ENCODE measurements around the gene EAF1. TPM values are rescaled to one million over a fixed set of nuclear protein-coding genes. Genes with fewer than 3 reads are reported as not detected.

Gene EAF1
- total and polyA plus RNA-seq, 2 experiments from 2014 or later = 9.4 to 45.4 TPM

DNA sequence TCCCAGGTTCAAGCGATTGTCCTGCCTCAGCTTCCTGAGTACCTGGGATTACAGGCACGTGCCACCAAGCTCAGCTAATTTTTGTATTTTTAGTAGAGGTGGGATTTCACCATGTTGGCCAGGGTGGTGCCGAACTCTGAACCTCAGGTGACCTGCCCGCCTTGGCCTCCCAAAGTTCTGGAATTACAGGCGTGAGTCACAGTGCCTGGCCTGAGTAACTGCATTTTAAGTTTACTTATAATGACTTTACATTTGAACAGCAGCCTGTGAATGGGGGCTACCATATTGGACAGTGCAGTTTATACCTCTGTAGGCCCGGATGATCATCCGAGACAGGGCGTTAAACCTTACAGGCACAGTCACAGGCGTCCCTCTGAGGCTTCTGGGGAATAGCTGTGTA, 24.8 kb downstream of the EAF1 start (continued):
- TF ChIP-seq, protein P1, sequence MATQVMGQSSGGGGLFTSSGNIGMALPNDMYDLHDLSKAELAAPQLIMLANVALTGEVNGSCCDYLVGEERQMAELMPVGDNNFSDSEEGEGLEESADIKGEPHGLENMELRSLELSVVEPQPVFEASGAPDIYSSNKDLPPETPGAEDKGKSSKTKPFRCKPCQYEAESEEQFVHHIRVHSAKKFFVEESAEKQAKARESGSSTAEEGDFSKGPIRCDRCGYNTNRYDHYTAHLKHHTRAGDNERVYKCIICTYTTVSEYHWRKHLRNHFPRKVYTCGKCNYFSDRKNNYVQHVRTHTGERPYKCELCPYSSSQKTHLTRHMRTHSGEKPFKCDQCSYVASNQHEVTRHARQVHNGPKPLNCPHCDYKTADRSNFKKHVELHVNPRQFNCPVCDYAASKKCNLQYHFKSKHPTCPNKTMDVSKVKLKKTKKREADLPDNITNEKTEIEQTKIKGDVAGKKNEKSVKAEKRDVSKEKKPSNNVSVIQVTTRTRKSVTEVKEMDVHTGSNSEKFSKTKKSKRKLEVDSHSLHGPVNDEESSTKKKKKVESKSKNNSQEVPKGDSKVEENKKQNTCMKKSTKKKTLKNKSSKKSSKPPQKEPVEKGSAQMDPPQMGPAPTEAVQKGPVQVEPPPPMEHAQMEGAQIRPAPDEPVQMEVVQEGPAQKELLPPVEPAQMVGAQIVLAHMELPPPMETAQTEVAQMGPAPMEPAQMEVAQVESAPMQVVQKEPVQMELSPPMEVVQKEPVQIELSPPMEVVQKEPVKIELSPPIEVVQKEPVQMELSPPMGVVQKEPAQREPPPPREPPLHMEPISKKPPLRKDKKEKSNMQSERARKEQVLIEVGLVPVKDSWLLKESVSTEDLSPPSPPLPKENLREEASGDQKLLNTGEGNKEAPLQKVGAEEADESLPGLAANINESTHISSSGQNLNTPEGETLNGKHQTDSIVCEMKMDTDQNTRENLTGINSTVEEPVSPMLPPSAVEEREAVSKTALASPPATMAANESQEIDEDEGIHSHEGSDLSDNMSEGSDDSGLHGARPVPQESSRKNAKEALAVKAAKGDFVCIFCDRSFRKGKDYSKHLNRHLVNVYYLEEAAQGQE (IDR thresholded peaks at IDR 0.05; ENCODE audit: unreplicated experiment) = no peak
- TF ChIP-seq ZNF331 (CRISPR knock-in tag; IDR thresholded peaks at IDR 0.05; ENCODE audit: low read depth) = no peak

DNA sequence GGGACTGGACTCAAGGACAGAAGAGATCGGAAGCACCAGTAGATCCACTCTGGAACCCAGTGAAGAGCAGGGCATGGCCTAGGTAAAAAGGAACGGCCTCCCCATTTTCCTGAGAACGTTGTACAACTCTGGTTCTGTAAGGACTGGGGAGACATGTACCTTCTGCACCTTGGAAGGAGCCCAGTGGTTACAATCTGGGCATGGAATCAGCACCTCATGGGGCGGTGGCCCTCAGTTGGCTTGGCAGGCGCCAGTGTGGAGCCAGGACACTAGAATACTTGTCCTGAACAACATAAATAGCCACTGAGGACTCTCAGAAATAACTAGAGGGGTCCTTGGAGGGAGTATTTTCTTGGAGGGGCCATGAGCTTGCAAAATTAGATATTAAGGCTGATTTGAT, 25.6 kb downstream of the EAF1 start:
- H3K36me3 ChIP-seq (ENCODE audit: insufficient read depth) = no peaks in the 10 kb centered on the region
- H3K9me2 ChIP-seq (ENCODE audit: insufficient read depth) = no peaks in the 10 kb centered on the region
- no peak overlapping the region for H3K4me3 ChIP-seq
- DNase-seq (ENCODE audit: low spot score) = no peak
- no peaks in the 10 kb centered on the region for H3F3A ChIP-seq (replicated peaks; ENCODE audit: low read depth)
- no peaks in the 10 kb centered on the region for H3K79me2 ChIP-seq (replicated peaks; ENCODE audit: insufficient read depth)
- Mint-ChIP-seq H3K27me3 (ENCODE audit: insufficient read depth, low read depth, poor library complexity) (peaks cover 2% of the 10 kb centered on the region), H3K4me1 (no peaks in the 10 kb centered on the region), H3K27ac (no peak overlapping the region), H3K4me3 (no peak overlapping the region), H3K9me3 (no peaks in the 10 kb centered on the region), H3K36me3 (ENCODE audit: low read depth) (no peaks in the 10 kb centered on the region; the same call in 2 of the 3 replicates)
- no peak overlapping the region for H3K27ac ChIP-seq (ENCODE audit: low read depth)
- no peak for TF ChIP-seq ZNF462 (CRISPR knock-in tag; IDR thresholded peaks at IDR 0.05)
- TF ChIP-seq EZH2phosphoT487 (IDR thresholded peaks at IDR 0.05; ENCODE audit: unreplicated experiment) = no peak
- no peak for TF ChIP-seq CREB1 (CRISPR knock-in tag; IDR thresholded peaks at IDR 0.05; ENCODE audit: low read depth)
- TF ChIP-seq ETS1 (IDR thresholded peaks at IDR 0.05) = no peak
- TF ChIP-seq POLR2AphosphoS5 (IDR thresholded peaks at IDR 0.05; ENCODE audit: low read depth) = no peak
- no peak for TF ChIP-seq STAT1 (IDR thresholded peaks at IDR 0.05; ENCODE audit: unreplicated experiment)
- TF ChIP-seq, protein P1 (IDR thresholded peaks at IDR 0.05; ENCODE audit: unreplicated experiment) = no peak
- no peak for TF ChIP-seq EZH2 (IDR thresholded peaks at IDR 0.05; ENCODE audit: low read depth, unreplicated experiment)
- TF ChIP-seq JUNB (IDR thresholded peaks at IDR 0.05; ENCODE audit: unreplicated experiment) = no peak
- no peak for TF ChIP-seq ZNF114 (CRISPR knock-in tag; IDR thresholded peaks at IDR 0.05)
- no peak overlapping the region for H2AFZ ChIP-seq
- no peak for ATAC-seq
- no peak overlapping the region for H3K4me2 ChIP-seq
- H3K4me1 ChIP-seq (ENCODE audit: insufficient read depth) = no peaks in the 10 kb centered on the region
- H3K27me3 ChIP-seq (ENCODE audit: insufficient read depth) = no peaks in the 10 kb centered on the region
- no peaks in the 10 kb centered on the region for H4K20me1 ChIP-seq (replicated peaks; ENCODE audit: insufficient read depth)
